ENCODE data around the gene FCER1A.

FCER1A gene

GRCh38 chr1:159302095-159302494 is at the start of gene FCER1A:
FCER1A (plus strand) TSS chr1:159302336; CDS start chr1:159302365, 29 bp downstream.
- no peak for DNase-seq

DNA sequence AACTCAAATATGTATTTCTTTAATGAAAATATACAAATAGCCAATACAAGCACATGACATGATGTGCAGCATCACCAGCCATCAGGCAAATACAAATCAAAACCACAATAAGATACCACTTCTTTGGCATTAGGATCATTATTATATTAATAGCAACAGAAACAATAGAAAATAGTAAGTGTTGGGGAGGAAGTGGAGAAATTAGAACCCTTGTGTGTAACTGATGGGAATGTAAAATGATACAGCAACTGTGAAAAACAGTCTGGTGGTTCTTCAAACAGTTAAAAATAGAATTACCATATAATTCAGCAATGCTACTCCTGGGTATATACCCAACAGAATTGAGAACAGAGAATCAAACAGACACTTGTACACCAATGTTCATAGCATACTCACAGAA is 40.8 kb upstream of the FCER1A start:
- DNase-seq = no peak

GRCh38 chr1:159261721-159262494 is 40.2 kb upstream of the FCER1A start:
- DNase-seq = no peak

DNA sequence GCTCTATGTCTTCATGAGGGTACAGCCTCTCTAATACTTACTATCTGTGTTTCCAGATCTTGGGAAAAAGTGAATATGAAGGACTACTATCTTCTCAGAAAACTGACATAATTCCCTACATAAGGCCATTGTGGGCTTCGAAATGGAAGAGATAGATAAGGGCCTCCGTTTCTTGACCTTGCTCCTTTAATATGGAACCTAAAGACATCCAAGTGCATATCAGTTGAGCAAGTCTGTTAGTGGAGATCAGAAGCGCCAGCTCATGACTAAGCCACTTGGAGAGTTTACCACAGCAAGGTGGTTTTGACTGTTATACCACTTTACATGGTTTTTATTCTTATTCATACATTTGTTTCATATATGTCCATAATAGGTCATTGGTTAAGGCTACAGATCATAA is 35.3 kb upstream of the FCER1A start:
- DNase-seq = no peak

- no peak for DNase-seq
Measured at GRCh38 chr1:159274631-159275030, 27.5 kb upstream of the FCER1A start.

- no peak for DNase-seq
Measured at GRCh38 chr1:159275891-159276290, 26.2 kb upstream of the FCER1A start.

- no peak for DNase-seq
Measured at GRCh38 chr1:159279773-159280172, 22.4 kb upstream of the FCER1A start.

DNA sequence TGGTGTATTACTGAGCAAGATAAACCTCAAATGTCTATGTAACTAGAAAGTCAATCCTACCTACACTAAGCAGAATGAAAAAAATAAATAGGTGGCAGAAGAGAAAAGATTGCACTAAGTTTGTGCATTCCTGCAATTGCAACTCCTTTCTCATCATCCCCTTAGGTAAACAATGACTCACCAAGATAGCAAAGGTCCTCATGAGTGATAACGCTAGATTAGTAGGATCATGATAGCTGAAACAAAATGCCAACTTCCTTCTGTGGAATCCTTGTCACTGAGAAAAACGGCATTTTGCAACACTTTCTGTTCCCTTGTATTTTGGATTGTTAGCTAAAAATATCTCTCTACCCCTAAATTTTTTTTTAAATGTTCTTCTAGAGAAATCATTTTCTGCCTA is 20.0 kb upstream of the FCER1A start:
- no peak for DNase-seq

- DNase-seq = no peak
Measured at GRCh38 chr1:159289060-159289459, 13.1 kb upstream of the FCER1A start.

GRCh38 chr1:159291424-159291823 is 10.7 kb upstream of the FCER1A start:
- DNase-seq = no peak

- no peak for DNase-seq
Measured at GRCh38 chr1:159296706-159297375, 5.3 kb upstream of the FCER1A start.

GRCh38 chr1:159300146-159300545 is 2.0 kb upstream of the FCER1A start:
- no peak for DNase-seq

- DNase-seq = no peak
Measured at GRCh38 chr1:159307346-159308020, 5.3 kb downstream of the FCER1A start.

DNA sequence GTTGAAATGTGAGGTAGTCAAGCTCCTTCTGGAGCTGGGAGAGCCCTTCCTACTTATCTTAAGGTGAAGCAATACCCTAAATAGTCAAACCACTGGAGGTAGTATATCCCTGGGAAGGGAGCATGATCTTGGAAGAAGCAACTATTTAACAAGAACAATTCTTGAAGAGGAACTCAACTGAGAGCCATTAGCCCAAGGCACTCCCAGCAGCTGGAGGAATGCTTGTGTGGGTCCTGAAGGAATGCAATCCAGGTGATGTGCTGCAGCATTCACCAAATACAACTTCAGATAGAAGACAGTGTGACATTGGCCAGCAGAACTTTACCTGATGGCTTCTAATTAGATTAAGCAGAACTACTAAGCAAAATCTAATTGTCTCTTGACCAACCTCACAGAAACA is 9.5 kb downstream of the FCER1A start:
- no peak for DNase-seq

- no peak for DNase-seq
Measured at GRCh38 chr1:159315381-159315780, 13.2 kb downstream of the FCER1A start.

- no peak for DNase-seq
Measured at GRCh38 chr1:159318784-159319551, 16.8 kb downstream of the FCER1A start.

DNA sequence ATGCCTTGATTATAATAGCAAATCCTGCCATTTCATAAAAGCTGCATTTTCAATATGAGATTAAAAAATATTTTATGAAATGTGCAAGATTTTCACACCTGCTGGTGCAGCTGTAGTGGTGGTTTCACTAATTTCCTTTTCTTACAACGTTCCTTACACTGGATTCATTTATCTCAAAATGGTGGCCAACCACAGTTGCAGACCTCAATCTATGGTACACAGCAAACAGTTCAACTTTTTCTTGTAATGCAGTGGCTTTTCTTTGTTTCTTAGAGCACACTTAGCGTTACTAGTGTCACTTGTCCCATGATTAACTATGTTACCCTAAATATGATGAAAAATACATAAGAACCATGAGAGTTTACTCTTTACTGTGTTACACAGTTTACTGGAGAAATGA is 32.7 kb downstream of the FCER1A start:
- no peak for DNase-seq

- DNase-seq = no peak
Measured at GRCh38 chr1:159338018-159338417, 35.9 kb downstream of the FCER1A start.

GRCh38 chr1:159339536-159339935 is 37.4 kb downstream of the FCER1A start:
- no peak for DNase-seq

DNA sequence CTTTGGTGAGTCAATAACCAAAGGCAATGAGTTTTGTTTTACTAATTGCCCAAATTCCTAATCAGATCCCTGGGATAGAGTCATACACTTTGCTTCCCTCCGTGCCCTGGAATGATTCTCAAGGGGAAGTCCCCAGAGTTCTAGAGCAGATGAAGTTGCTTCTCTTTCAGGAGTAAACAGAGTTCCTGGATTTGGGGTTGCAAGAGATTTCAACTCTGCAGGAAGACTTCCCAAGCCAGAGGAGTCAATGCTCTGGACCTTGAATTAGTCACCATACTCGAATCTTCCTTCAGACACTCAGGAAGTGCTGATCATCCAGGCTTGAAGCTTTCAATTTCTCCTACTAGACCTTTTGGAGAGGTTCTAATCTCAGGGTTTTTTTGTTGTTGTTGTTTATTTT is 39.6 kb downstream of the FCER1A start:
- no peak for DNase-seq

GRCh38 chr1:159342761-159343425 is 40.8 kb downstream of the FCER1A start:
- no peak for DNase-seq

Measured in hypothalamus (tissue), 51 donors.